Measurements from ENCODE around the gene KRTAP24-1. TPM values are rescaled to one million over a fixed set of nuclear protein-coding genes. Genes with fewer than 3 reads are reported as not detected.

The KRTAP24-1 gene, protein sequence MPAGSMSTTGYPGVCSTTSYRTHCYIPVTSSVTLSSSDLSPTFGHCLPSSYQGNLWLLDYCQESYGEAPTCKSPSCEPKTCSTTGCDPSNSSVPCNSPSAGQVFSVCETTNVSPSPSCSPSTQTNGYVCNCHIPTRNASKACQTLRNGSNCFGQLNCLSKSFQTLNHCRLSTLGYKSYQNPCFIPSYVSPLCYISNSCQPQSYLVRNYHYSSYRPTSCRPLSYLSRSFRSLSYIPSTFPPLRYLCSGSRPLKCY
- not detected in 2 replicates for total RNA-seq

DNA sequence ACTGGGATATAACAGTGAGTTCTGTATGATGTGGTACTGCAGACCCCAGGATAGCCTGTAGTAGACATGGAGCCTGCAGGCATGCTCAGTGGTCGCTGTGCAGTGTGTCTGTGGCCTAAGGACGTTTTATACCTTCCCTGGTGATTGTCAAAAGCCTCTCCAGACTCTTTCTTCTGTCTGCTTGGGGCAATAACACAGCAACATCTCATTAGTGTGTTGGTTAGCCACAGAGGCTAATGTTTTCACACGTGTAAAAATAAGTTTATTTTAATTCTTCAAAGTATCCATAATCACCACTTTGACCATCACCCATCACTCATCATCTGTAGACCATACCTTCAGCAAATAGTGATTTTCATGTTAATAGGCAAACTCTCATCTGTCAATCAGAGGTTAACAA is at the start of gene KRTAP24-1:
Gene KRTAP24-1, minus strand, starts transcription at position 101 of the 400 bp plus-strand sequence. Its CDS starts 18 bp downstream, at position 83.

DNA sequence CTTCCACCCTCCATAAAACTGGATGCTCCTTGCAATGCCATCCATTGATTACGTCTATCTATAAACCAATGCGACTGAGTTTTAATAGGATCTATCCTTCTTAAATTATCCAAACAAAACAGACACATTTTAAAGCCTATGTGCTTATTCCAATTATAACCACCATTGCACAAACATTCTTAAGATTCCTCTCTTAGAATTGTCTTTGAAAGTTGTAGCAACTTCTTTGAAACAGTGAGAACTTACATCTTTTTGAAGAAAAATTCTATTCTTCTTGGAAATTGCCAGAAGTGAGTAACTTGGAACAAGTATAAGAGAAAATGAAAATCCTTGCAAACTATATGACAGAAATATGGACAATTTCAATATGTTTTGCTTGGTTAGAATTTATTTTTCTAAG is 37.5 kb upstream of the KRTAP24-1 start, which contains the start of gene KRTAP26-1:
Gene KRTAP26-1, minus strand, starts transcription at position 101 of the 400 bp plus-strand sequence. CDS start 280 bp downstream, outside the sequence.

DNA sequence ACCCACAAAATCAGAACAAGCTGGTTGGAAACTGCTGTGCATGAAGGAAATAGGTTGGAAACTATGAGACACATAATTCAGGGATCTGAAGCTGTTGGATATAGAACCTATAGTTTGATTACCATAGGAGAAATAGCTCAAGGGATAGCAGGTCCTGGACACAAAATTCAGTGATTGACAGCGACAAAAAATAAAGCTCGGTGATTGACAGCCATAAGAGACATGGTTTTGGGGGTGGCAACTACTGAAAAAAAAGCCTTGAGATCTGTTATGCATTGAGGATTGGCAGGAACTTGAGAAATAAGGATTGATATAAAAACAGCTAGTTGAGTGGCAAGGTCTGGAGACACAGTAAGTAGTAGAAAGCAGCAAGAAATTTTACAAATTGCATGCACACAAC is 6.5 kb upstream of the KRTAP24-1 start, which contains the start of gene KRTAP25-1:
Gene KRTAP25-1, minus strand, starts transcription at position 300 of the 400 bp plus-strand sequence. Its CDS starts 24 bp downstream, at position 276.

Other genes with a start within 250 kb of the KRTAP24-1 start
- not detected in 2 replicates for gene CLDN17, start 116.1 kb downstream of the KRTAP24-1 start, total RNA-seq
- not detected in 2 replicates for gene CLDN8, start 66.9 kb downstream of the KRTAP24-1 start, total RNA-seq
- not detected in 2 replicates for gene KRTAP25-1, start 6.6 kb upstream of the KRTAP24-1 start, total RNA-seq
- not detected in 2 replicates for gene KRTAP26-1, start 37.4 kb upstream of the KRTAP24-1 start, total RNA-seq
- not detected in 2 replicates for gene KRTAP27-1, start 54.7 kb upstream of the KRTAP24-1 start, total RNA-seq
- gene KRTAP23-1, start 65.7 kb upstream of the KRTAP24-1 start, total RNA-seq = not detected in 2 replicates
- not detected in 2 replicates for gene KRTAP13-2, start 89.3 kb upstream of the KRTAP24-1 start, total RNA-seq
- not detected in 2 replicates for gene KRTAP13-1, start 113.1 kb upstream of the KRTAP24-1 start, total RNA-seq
- not detected in 2 replicates for gene KRTAP13-3, start 143.0 kb upstream of the KRTAP24-1 start, total RNA-seq
- not detected in 2 replicates for gene KRTAP13-4, start 147.3 kb upstream of the KRTAP24-1 start, total RNA-seq
- gene KRTAP15-1, start 157.3 kb upstream of the KRTAP24-1 start, total RNA-seq = not detected in 2 replicates
- not detected in 2 replicates for gene KRTAP19-1, start 197.4 kb upstream of the KRTAP24-1 start, total RNA-seq
- not detected in 2 replicates for gene KRTAP19-2, start 204.5 kb upstream of the KRTAP24-1 start, total RNA-seq
- gene KRTAP19-3, start 209.1 kb upstream of the KRTAP24-1 start, total RNA-seq = not detected in 2 replicates
- gene KRTAP19-4, start 214.2 kb upstream of the KRTAP24-1 start, total RNA-seq = not detected in 2 replicates
- gene KRTAP19-5, start 219.2 kb upstream of the KRTAP24-1 start, total RNA-seq = not detected in 2 replicates